Measurements from ENCODE around the gene PKDREJ. TPM values are rescaled to one million over a fixed set of nuclear protein-coding genes. Genes with fewer than 3 reads are reported as not detected.

Gene PKDREJ
- total RNA-seq, 2 experiments from 2014 or later = not detected

GRCh38 chr22:46295277-46295971, 32.3 kb upstream of the PKDREJ start:
- ChIA-PET CTCF (interaction anchor here (0.6 to 2.6 kb wide), 11 partner anchors 8 to 301 kb away, joined by 3 to 16 read pairs (median 5); partner anchors contain the start of gene CDPF1), POLR2A (interaction anchor here (0.7 to 6.4 kb wide), 20 partner anchors 8 to 496 kb away, joined by 3 to 48 read pairs (median 6); partner anchors contain the start of genes CDPF1, PPARA, TRMU and TTC38)
- H3K4me3 Mint-ChIP-seq = peak overlapping the region; percentile 88
- H3K9me3 Mint-ChIP-seq = peaks cover 6% of the 10 kb centered on the region
- peak overlapping the region; percentile 97 for H3K27ac Mint-ChIP-seq
- H3K36me3 Mint-ChIP-seq (ENCODE audit: low read depth) = peaks cover 62% of the 10 kb centered on the region
- DNase-seq = no peak
- H3K4me1 Mint-ChIP-seq = peaks cover 58% of the 10 kb centered on the region
- H3K27me3 Mint-ChIP-seq = no peaks in the 10 kb centered on the region

GRCh38 chr22:46294784-46295183, 31.6 kb upstream of the PKDREJ start:
- POLR2A ChIA-PET = interaction anchor here (0.9 to 6.4 kb wide), 7 partner anchors 7 to 174 kb away, joined by 3 to 48 read pairs (median 19); partner anchors contain the start of gene CDPF1
- peaks cover 60% of the 10 kb centered on the region for H3K4me1 Mint-ChIP-seq
- H3K4me3 Mint-ChIP-seq = peak overlapping the region; percentile 88
- CTCF ChIA-PET = interaction anchor here (1.1 to 2.6 kb wide), 4 partner anchors 41 to 173 kb away, joined by 3 to 16 read pairs (median 6); partner anchors contain the start of gene CDPF1
- H3K36me3 Mint-ChIP-seq (ENCODE audit: low read depth) = peaks cover 61% of the 10 kb centered on the region
- no peaks in the 10 kb centered on the region for H3K27me3 Mint-ChIP-seq
- no peak for DNase-seq
- peak overlapping the region; percentile 97 for H3K27ac Mint-ChIP-seq
- peaks cover 6% of the 10 kb centered on the region for H3K9me3 Mint-ChIP-seq

DNA sequence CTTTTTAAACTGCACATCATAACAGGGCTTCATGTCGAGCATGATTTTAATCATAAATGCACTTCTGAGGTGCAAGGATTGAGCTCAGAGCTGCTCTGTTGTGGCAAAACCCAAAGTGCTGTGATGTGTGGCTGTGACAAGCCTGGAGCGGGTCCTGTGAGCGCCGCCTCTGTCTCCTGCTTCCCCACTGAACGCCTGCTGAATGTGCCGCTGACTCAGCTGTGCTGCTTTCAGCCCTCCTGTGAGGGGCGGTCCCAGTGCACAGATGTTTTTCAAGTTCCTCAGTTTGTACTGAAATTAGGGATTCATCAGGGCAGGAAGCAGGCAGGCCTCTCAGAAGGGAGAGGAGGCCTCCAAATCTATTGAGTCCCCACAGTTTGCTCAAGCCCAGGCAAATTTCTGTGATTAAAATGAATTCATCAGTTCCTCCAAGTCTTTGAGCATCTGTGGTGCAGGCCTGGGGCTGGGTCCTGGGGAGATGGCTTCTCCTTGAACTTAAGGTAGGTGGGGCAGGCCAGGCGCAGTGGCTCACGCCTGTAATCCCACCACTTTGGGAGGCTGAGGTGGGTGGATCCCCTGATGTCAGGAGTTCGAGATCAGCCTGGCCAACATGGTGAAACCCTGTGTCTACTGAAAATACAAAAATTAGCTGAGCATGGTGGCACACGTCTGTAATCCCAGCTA, 30.6 kb upstream of the PKDREJ start:
- no peak for DNase-seq
- ChIA-PET CTCF (no interaction called here), POLR2A (no interaction called here)
- no peaks in the 10 kb centered on the region for H3K27me3 Mint-ChIP-seq
- H3K27ac Mint-ChIP-seq = peak overlapping the region; percentile 35
- H3K9me3 Mint-ChIP-seq = peaks cover 6% of the 10 kb centered on the region
- H3K36me3 Mint-ChIP-seq (ENCODE audit: low read depth) = peaks cover 52% of the 10 kb centered on the region
- H3K4me3 Mint-ChIP-seq = no peak overlapping the region
- peaks cover 60% of the 10 kb centered on the region for H3K4me1 Mint-ChIP-seq

DNA sequence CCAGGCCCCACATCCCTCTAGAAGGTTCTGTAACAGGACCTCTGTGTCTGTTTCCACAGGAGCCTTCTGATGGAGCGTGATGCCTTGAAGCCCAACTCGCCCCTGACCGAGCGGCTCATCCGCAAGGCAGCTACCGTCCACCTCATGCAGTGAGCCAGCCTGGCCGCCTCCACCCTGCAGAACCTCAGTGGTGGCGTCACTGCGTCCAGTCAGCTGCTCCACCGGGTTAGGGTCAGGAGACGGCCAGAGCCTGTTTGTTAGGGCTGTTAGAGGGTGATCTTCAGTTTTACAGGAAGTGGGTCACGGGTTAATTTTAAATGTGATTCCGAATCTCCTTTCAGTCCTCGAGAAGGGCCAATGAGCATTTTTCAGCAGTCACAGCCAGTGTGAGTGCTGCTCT, 29.6 kb upstream of the PKDREJ start:
- no peaks in the 10 kb centered on the region for H3K27me3 Mint-ChIP-seq
- peaks cover 61% of the 10 kb centered on the region for H3K4me1 Mint-ChIP-seq
- H3K9me3 Mint-ChIP-seq = peaks cover 6% of the 10 kb centered on the region
- no peak for DNase-seq
- ChIA-PET POLR2A (no interaction called here), CTCF (no interaction called here)
- H3K27ac Mint-ChIP-seq = no peak overlapping the region
- peaks cover 55% of the 10 kb centered on the region for H3K36me3 Mint-ChIP-seq (ENCODE audit: low read depth)
- H3K4me3 Mint-ChIP-seq = no peak overlapping the region

DNA sequence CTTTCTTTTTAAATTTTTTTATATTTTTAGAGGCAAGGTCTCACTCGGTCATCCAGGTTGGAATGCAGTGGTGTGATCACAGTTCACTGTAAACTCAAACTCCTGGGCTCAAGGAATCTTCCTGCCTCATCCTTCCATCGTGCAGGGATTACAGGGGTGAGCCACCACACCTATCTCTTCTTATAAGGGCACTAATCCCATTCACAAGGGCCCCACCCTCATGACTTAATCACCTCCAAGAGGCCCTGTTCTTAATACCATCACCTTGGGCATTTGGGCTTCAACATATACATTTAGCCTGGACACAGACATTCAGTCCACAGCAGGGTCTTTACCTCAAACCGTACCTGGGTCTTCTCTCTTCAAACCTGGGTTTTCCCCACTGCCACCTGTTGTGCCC, 29.0 kb upstream of the PKDREJ start:
- ChIA-PET CTCF (no interaction called here), POLR2A (no interaction called here)
- H3K36me3 Mint-ChIP-seq (ENCODE audit: low read depth) = peaks cover 56% of the 10 kb centered on the region
- H3K27ac Mint-ChIP-seq = no peak overlapping the region
- no peaks in the 10 kb centered on the region for H3K27me3 Mint-ChIP-seq
- peaks cover 6% of the 10 kb centered on the region for H3K9me3 Mint-ChIP-seq
- H3K4me1 Mint-ChIP-seq = peaks cover 61% of the 10 kb centered on the region
- DNase-seq = no peak
- no peak overlapping the region for H3K4me3 Mint-ChIP-seq

- CTCF ChIA-PET = no interaction called here
These were observed 28.0 kb upstream of the PKDREJ start for GRCh38 chr22:46290843-46291785.

DNA sequence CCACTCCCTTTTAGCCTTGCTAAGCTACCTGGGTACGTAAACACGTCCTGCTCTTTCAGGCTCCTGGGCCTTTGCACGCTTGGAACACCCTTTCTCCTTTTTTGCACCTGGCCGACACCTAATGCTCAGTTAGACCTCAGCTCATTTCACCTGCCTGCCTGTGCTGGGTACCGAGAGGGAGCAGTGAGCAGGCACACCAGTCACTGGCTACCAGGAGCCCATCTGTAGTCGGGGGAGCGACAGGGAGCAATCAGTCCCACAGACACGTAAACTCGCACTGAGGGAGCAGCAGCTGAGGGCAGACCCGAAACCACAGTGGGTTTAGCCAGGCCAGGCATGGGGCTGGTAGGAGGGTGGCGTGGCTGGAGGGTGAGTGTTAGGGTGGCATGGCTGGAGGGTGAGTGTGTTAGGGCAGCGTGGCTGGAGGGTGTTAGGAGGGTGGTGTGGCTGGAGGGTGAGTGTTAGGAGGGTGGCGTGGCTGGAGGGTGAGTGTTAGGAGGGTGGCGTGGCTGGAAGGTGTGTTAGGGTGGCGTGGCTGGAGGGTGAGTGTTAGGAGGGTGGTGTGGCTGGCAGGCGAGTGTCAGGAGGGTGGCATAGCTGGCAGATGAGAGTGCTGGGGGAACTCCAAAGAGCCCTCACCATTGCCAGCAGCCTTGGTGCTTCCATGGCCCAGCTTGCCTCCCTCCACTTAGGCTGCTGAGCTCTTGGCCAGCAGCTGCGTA, 27.1 kb upstream of the PKDREJ start:
- Mint-ChIP-seq H3K4me1 (peaks cover 50% of the 10 kb centered on the region), H3K4me3 (no peak overlapping the region), H3K27me3 (no peaks in the 10 kb centered on the region), H3K9me3 (peaks cover 6% of the 10 kb centered on the region), H3K36me3 (ENCODE audit: low read depth) (peaks cover 60% of the 10 kb centered on the region), H3K27ac (no peak overlapping the region)
- DNase-seq = no peak
- CTCF ChIA-PET = no interaction called here
- POLR2A ChIA-PET = interaction anchor here (2.5 kb wide), 1 partner anchor 40 kb away, joined by 10 read pairs; the partner anchor contains the start of gene CDPF1

More at GRCh38 chr22:46290843-46291785, 28.0 kb upstream of the PKDREJ start:
- peaks cover 6% of the 10 kb centered on the region for H3K9me3 Mint-ChIP-seq
- H3K4me3 Mint-ChIP-seq = no peak overlapping the region
- no peak for DNase-seq
- POLR2A ChIA-PET = interaction anchor here (0.6 to 2.5 kb wide), 2 partner anchors 41 to 470 kb away, joined by 4 to 10 read pairs; partner anchors contain the start of gene CDPF1
- H3K27me3 Mint-ChIP-seq = no peaks in the 10 kb centered on the region
- H3K36me3 Mint-ChIP-seq (ENCODE audit: low read depth) = peaks cover 54% of the 10 kb centered on the region
- no peak overlapping the region for H3K27ac Mint-ChIP-seq
- H3K4me1 Mint-ChIP-seq = peaks cover 59% of the 10 kb centered on the region

- H3K36me3 Mint-ChIP-seq (ENCODE audit: low read depth) = peaks cover 59% of the 10 kb centered on the region
- no peaks in the 10 kb centered on the region for H3K27me3 Mint-ChIP-seq
- peaks cover 45% of the 10 kb centered on the region for H3K4me1 Mint-ChIP-seq
- no peak overlapping the region for H3K4me3 Mint-ChIP-seq
- no peak overlapping the region for H3K27ac Mint-ChIP-seq
- DNase-seq = no peak
- POLR2A ChIA-PET = interaction anchor here (0.8 to 3.6 kb wide), 4 partner anchors 7 to 138 kb away, joined by 3 to 25 read pairs (median 8); partner anchors contain the start of genes CDPF1, GTSE1 and PPARA
- CTCF ChIA-PET = no interaction called here
- peaks cover 6% of the 10 kb centered on the region for H3K9me3 Mint-ChIP-seq
These were observed 26.2 kb upstream of the PKDREJ start for GRCh38 chr22:46289244-46289891.

GRCh38 chr22:46288846-46289243, 25.7 kb upstream of the PKDREJ start:
- DNase-seq = no peak
- peaks cover 64% of the 10 kb centered on the region for H3K36me3 Mint-ChIP-seq (ENCODE audit: low read depth)
- ChIA-PET POLR2A (interaction anchor here (0.8 to 3.6 kb wide), 5 partner anchors 8 to 138 kb away, joined by 3 to 25 read pairs (median 5); partner anchors contain the start of genes CDPF1, GTSE1 and PPARA), CTCF (no interaction called here)
- peaks cover 45% of the 10 kb centered on the region for H3K4me1 Mint-ChIP-seq
- H3K9me3 Mint-ChIP-seq = peaks cover 6% of the 10 kb centered on the region
- H3K4me3 Mint-ChIP-seq = no peak overlapping the region
- no peaks in the 10 kb centered on the region for H3K27me3 Mint-ChIP-seq
- H3K27ac Mint-ChIP-seq = peak overlapping the region; percentile 86

DNA sequence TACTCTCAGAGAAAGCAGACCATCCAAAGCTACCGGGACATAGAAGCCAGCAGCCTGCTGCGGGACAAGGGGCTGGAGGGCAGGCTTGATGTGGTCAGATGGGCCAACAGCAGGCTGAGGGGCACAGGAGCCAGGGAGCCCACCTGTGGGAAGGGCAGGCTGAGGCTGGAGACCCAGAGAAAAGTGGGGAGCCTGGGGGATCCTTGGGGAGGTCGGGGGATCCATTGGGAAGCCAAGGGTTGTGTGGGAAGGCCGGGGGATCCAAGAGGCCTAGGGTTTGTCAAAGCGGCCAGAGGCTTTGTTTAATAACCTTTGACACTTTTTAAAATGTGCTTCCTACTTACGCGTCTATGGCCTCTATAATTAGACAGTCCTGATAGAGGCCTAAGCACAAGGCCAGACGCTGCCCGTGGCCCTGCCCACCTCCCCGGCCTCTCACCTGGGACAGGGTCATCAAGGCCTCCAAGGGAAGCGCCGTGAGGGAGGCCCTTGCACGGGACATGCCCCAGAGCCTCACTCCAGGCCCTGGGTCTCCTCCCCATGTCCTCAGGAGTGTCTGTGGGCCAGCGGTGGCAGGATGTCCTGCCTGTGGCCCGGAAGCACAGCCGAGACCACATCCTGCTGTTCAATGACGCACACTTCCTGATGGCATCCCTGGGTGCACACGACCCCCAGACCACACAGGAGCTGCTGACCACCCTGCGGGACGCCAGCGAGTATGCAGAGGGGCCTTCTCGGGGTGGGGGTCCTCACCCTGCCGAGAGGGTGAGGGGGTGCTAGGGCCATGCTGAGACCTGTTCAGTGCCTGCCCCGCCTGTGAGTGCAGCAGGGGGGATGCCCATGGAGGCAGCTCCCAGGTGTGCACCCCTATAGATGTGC, 25.0 kb upstream of the PKDREJ start:
- Mint-ChIP-seq H3K4me1 (peaks cover 42% of the 10 kb centered on the region), H3K4me3 (peak overlapping the region; percentile 66), H3K27ac (peak overlapping the region; percentile 86), H3K9me3 (peaks cover 6% of the 10 kb centered on the region), H3K27me3 (no peaks in the 10 kb centered on the region), H3K36me3 (ENCODE audit: low read depth) (peaks cover 60% of the 10 kb centered on the region)
- ChIA-PET POLR2A (interaction anchor here (0.8 to 3.6 kb wide), 8 partner anchors 8 to 137 kb away, joined by 3 to 25 read pairs (median 4); partner anchors contain the start of genes CDPF1, GTSE1 and PPARA), CTCF (interaction anchor here (1.3 kb wide), 1 partner anchor 8 kb away, joined by 4 read pairs; the partner anchor contains the start of gene GTSE1)
- DNase-seq = peak; percentile 81

All from activated CD4-positive, alpha-beta memory T cell treated with anti-CD3 and anti-CD28 coated beads, Interleukin-2, amount 10 ng/mL, durations not matched to agents 7 days and 5 days (primary cell).